ENCODE data around the gene CDH16.

DNA sequence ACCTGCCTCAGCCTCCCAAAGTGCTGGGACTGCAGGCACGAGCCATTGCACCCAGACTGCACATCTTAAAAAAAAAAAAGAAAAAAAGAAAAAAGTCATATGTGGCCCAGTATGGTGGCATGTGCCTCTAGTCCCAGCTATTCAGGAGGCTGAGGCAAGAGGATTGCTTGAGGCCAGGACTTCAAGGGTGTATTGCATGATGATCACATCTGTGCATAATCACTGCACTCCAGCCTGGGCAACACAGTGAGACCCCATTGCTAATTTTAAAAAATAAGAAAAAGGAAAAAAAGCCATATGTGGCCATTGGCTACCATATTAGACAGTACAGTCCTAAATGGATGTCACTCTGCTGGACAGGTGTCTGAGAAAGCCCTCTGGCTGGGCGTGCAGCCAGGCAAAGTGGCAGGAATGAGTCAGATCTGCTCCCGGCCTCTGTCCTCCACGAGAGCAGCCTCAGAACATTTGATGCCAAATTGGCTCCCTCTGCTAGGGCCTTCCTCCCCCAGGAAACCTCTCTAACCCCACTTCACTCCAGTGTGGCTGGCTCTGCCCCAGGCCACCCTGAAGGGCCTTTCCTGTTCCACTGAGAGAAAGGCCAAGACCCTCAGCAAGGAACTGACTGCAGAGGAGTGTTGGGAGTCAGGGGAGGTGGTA is 59.8 kb downstream of the CDH16 start:
- TF ChIP-seq, protein P1, sequence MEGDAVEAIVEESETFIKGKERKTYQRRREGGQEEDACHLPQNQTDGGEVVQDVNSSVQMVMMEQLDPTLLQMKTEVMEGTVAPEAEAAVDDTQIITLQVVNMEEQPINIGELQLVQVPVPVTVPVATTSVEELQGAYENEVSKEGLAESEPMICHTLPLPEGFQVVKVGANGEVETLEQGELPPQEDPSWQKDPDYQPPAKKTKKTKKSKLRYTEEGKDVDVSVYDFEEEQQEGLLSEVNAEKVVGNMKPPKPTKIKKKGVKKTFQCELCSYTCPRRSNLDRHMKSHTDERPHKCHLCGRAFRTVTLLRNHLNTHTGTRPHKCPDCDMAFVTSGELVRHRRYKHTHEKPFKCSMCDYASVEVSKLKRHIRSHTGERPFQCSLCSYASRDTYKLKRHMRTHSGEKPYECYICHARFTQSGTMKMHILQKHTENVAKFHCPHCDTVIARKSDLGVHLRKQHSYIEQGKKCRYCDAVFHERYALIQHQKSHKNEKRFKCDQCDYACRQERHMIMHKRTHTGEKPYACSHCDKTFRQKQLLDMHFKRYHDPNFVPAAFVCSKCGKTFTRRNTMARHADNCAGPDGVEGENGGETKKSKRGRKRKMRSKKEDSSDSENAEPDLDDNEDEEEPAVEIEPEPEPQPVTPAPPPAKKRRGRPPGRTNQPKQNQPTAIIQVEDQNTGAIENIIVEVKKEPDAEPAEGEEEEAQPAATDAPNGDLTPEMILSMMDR (IDR thresholded peaks at IDR 0.05), result no peak
- TF ChIP-seq POLR2A (IDR thresholded peaks at IDR 0.05) (no peak), POLR2AphosphoS5 (IDR thresholded peaks at IDR 0.05; ENCODE audit: insufficient read depth in 1 of 2, low read depth in 1 of 2) (no peak)

All from vagina (tissue), 2 donors.